Neuronal stem cell (in vitro differentiated cells): Measurements from ENCODE around the gene GADD45G. TPM values are rescaled to one million over a fixed set of nuclear protein-coding genes. Genes with fewer than 3 reads are reported as not detected.

Source experiments
- DNase-seq: peaks from one replicate; pipeline ENCODE4 v3.0.0-alpha.2; 2013; ENCODE audit warnings: low spot score
- H2AFZ ChIP-seq: one replicate; pipeline ENCODE4 v1.6.1; 2013; ENCODE audit warnings: mild to moderate bottlenecking, low read length, inconsistent platforms
- H2AK5ac ChIP-seq: 2 replicates; pipeline ENCODE4 v1.6.1; 2013; ENCODE audit warnings: low read depth, mild to moderate bottlenecking, inconsistent platforms, low read length, moderate library complexity, mixed read lengths
- H2BK120ac ChIP-seq: 2 replicates; pipeline ENCODE4 v1.6.1; 2013; ENCODE audit warnings: low read depth, mild to moderate bottlenecking, inconsistent platforms, low read length, moderate library complexity, mixed read lengths
- H2BK12ac ChIP-seq: one replicate; pipeline ENCODE4 v1.6.1; 2013; ENCODE audit warnings: low read length, inconsistent platforms
- H2BK15ac ChIP-seq: 2 replicates; pipeline ENCODE4 v1.6.1; 2013; ENCODE audit warnings: mild to moderate bottlenecking, low read length, inconsistent platforms, mixed read lengths
- H2BK5ac ChIP-seq: one replicate; pipeline ENCODE4 v1.6.1; 2013; ENCODE audit warnings: inconsistent platforms, mild to moderate bottlenecking, low read length, moderate library complexity
- H3K14ac ChIP-seq: one replicate; pipeline ENCODE4 v1.6.1; 2013; ENCODE audit warnings: low read length, inconsistent platforms
- H3K18ac ChIP-seq: 2 replicates; pipeline ENCODE4 v1.6.1; 2013; ENCODE audit warnings: low read length, inconsistent platforms
- H3K23ac ChIP-seq: 2 replicates; pipeline ENCODE4 v1.6.1; 2013; ENCODE audit warnings: low read depth, mild to moderate bottlenecking, mixed read lengths, low read length, inconsistent platforms; ENCODE audit not compliant: poor library complexity
- H3K27ac ChIP-seq: replicated peaks from 3 replicates; pipeline ENCODE4 v1.5.1; 2013; ENCODE audit warnings: low read length, inconsistent platforms
- H3K27me3 ChIP-seq, 3 experiments: 2 replicates each; pipeline ENCODE4 v1.6.1; 2013; ENCODE audit warnings: low read length in 3 of 3, mild to moderate bottlenecking in 2 of 3, inconsistent platforms in 1 of 3, low read depth in 1 of 3, mixed read lengths in 1 of 3, moderate library complexity in 1 of 3; ENCODE audit not compliant: control insufficient read depth in 3 of 3, insufficient read depth in 3 of 3
- H3K36me3 ChIP-seq, 2 donors: replicated peaks in 1 of 2; 2 replicates each; pipeline ENCODE4 v1.6.1; 2013; ENCODE audit warnings: low read length in 2 of 2; ENCODE audit not compliant: control insufficient read depth in 2 of 2, insufficient read depth in 2 of 2
- H3K4ac ChIP-seq: 2 replicates; pipeline ENCODE4 v1.6.1; 2013; ENCODE audit warnings: inconsistent platforms, mild to moderate bottlenecking, low read length, moderate library complexity
- H3K4me1 ChIP-seq, 2 donors: 1 replicate in 1 of 2; 2 replicates in 1 of 2; pipeline ENCODE4 v1.6.1; 2013; ENCODE audit warnings: low read length in 2 of 2, low read depth in 1 of 2; ENCODE audit not compliant: control insufficient read depth in 2 of 2, insufficient read depth in 1 of 2
- H3K4me2 ChIP-seq: one replicate; pipeline ENCODE4 v1.6.1; 2013; ENCODE audit warnings: mild to moderate bottlenecking, low read length, inconsistent platforms; ENCODE audit not compliant: insufficient read depth, poor library complexity, severe bottlenecking
- H3K4me3 ChIP-seq, 2 donors: 2 replicates each; pipeline ENCODE4 v1.5.1; 2013; ENCODE audit warnings: low read length in 2 of 2, mild to moderate bottlenecking in 2 of 2, inconsistent platforms in 1 of 2, moderate library complexity in 1 of 2
- H3K79me1 ChIP-seq: one replicate; pipeline ENCODE4 v1.6.1; 2013; ENCODE audit warnings: low read depth, mild to moderate bottlenecking, inconsistent platforms, low read length, moderate library complexity
- H3K9ac ChIP-seq: one replicate; pipeline ENCODE4 v1.6.1; 2013; ENCODE audit warnings: mild to moderate bottlenecking, low read depth, low read length, inconsistent platforms; ENCODE audit not compliant: poor library complexity
- H3K9me3 ChIP-seq, 2 donors: replicated peaks in 1 of 2; 2 replicates each; pipeline versions ENCODE3 to v1.6.1; 2013; ENCODE audit warnings: low read length in 2 of 2, mild to moderate bottlenecking in 2 of 2, inconsistent platforms in 1 of 2, low read depth in 1 of 2, mixed read lengths in 1 of 2, moderate library complexity in 1 of 2; ENCODE audit not compliant: control insufficient read depth in 2 of 2, insufficient read depth in 1 of 2
- H4K8ac ChIP-seq: one replicate; pipeline ENCODE4 v1.6.1; 2013; ENCODE audit warnings: low read depth, mild to moderate bottlenecking, inconsistent platforms, low read length, moderate library complexity
- H4K91ac ChIP-seq: one replicate; pipeline ENCODE4 v1.6.1; 2013; ENCODE audit warnings: low read length, low read depth, mild to moderate bottlenecking, inconsistent platforms; ENCODE audit not compliant: poor library complexity
- WGBS, 2 donors: extraction: QIAGEN DNeasy Blood & Tissue Kit; methylation state at CpG; one replicate each; pipeline ENCODE4 v1.1.7; 2013; ENCODE audit warnings: missing lambda C conversion rate in 2 of 2, mixed read lengths in 1 of 2; ENCODE audit not compliant: insufficient read length in 2 of 2, insufficient replicate concordance in 1 of 2; ENCODE audit errors: extremely low coverage in 2 of 2; 5-methylcytosine and 5-hydroxymethylcytosine counted together
- polyA plus RNA-seq, 2 experiments: library from polyadenylated mRNA; stranded (reverse); fragments of 200-250 nt; gene quantifications; one replicate each; pipeline ENCODE4 v1.2.3, GENCODE V29; 2013

The GADD45G gene, protein sequence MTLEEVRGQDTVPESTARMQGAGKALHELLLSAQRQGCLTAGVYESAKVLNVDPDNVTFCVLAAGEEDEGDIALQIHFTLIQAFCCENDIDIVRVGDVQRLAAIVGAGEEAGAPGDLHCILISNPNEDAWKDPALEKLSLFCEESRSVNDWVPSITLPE
- polyA plus RNA-seq (2013, experiment 1 of 2): 0.79 TPM
- polyA plus RNA-seq (2013, experiment 2 of 2): 0.61 TPM

DNA sequence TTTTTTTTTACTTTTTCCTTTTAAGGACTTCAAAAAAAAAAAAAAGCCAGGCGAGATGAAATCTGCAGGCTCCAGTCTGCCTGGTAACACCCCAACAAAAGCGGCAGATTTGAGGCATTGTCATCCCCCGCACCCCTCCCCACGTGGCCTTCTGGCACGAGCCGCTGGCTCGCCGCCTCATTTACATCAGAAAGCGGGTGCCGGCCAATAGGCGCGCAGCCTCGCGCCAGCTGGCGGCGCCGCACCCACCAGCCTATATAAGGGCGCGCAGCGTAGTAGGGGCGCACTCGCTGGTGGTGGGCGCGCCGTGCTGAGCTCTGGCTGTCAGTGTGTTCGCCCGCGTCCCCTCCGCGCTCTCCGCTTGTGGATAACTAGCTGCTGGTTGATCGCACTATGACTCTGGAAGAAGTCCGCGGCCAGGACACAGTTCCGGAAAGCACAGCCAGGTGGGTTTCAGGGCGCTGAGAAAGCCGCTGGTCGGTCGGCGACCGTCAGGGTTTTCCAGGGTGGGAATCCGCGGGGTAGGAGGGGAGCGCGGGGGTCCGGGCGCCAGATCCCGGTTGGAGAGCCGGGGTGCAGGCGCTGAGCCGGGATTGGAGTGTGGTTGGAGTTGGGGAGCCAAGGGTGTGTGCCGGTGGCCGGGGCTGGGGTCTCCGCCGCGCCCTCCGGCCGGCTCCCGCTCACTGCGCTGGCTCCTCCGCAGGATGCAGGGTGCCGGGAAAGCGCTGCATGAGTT is at the start of gene GADD45G:
TSS of gene GADD45G (plus strand) at position 284 of the 736 bp plus-strand sequence. CDS start at position 394, 110 bp downstream.
- peak within 1 kb of the TSS; percentile 86 for H3K14ac ChIP-seq
- peak within 1 kb of the TSS; percentile 70 to 78 for H3K4me3 ChIP-seq
- peak; percentile 90 for DNase-seq
- peak within 1 kb of the TSS; percentile 94 for H3K18ac ChIP-seq
- peaks cover 5 to 80% (median 23%) of the 10 kb centered on the region in 3 experiments for H3K27me3 ChIP-seq
- peak within 1 kb of the TSS; percentile 100 for H3K23ac ChIP-seq
- no peak within 1 kb of the TSS for H3K27ac ChIP-seq
- H2BK120ac ChIP-seq: no peak within 1 kb of the TSS
- H4K8ac ChIP-seq: no peak within 1 kb of the TSS
- H3K79me1 ChIP-seq: no peaks in the 10 kb centered on the region
- no peak within 1 kb of the TSS for H3K4ac ChIP-seq
- peak within 1 kb of the TSS; percentile 97 for H3K4me2 ChIP-seq
- H2BK15ac ChIP-seq: no peak within 1 kb of the TSS
- peaks cover 19 to 34% of the 10 kb centered on the region in 2 donors for H3K4me1 ChIP-seq
- peak within 1 kb of the TSS; percentile 25 for H2BK5ac ChIP-seq
- peak within 1 kb of the TSS; percentile 38 for H2AK5ac ChIP-seq
- peak within 1 kb of the TSS; percentile 74 for H2AFZ ChIP-seq
- H3K36me3 ChIP-seq: no peaks in the 10 kb centered on the region
- no peak within 1 kb of the TSS for H4K91ac ChIP-seq
- whole genome bisulfite sequencing, 2 donors: no CpG with 5 or more reads among the region's 63 CpGs
- H3K9ac ChIP-seq: peak within 1 kb of the TSS; percentile 97
- no peaks in the 10 kb centered on the region for H3K9me3 ChIP-seq
- no peak within 1 kb of the TSS for H2BK12ac ChIP-seq

DNA sequence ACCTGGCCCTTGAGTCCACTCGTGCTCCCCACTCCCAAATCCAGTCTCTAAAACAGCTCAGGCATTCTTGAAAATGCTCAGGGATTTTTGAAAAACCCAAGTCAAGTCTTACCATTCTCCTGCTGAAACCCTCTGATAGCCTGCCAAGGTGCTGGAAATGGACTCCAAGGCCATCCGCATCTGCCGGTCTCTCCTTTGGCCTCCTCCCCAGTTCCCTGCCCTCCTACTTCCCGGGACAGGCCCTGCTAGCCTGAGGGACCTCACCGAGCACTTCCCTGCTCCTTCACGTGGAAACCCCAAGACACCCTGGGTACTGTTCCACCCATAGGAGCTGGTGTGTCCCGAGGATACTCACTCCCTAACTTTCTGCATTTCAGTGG is 49.8 kb upstream of the GADD45G start:
- H3K27ac ChIP-seq: no peak overlapping the region
- no peak overlapping the region for H3K4ac ChIP-seq
- WGBS, 2 donors: no CpG with 5 or more reads among the region's 7 CpGs
- no peak for DNase-seq
- H3K23ac ChIP-seq: no peak overlapping the region
- H3K9ac ChIP-seq: no peak overlapping the region
- no peaks in the 10 kb centered on the region for H3K36me3 ChIP-seq
- H3K4me2 ChIP-seq: no peak overlapping the region
- H4K8ac ChIP-seq: no peak overlapping the region
- H3K18ac ChIP-seq: no peak overlapping the region
- H3K27me3 ChIP-seq: peaks cover 0 to 25% (median 0%) of the 10 kb centered on the region in 3 experiments
- H2AFZ ChIP-seq: no peak overlapping the region
- H2BK5ac ChIP-seq: peak overlapping the region; percentile 27
- H2BK12ac ChIP-seq: no peak overlapping the region
- no peak overlapping the region for H4K91ac ChIP-seq
- no peak overlapping the region for H3K4me3 ChIP-seq
- H2BK120ac ChIP-seq: no peak overlapping the region
- H2AK5ac ChIP-seq: no peak overlapping the region
- no peaks in the 10 kb centered on the region for H3K4me1 ChIP-seq
- no peaks in the 10 kb centered on the region for H3K9me3 ChIP-seq
- H2BK15ac ChIP-seq: no peak overlapping the region
- no peak overlapping the region for H3K14ac ChIP-seq
- no peaks in the 10 kb centered on the region for H3K79me1 ChIP-seq

DNA sequence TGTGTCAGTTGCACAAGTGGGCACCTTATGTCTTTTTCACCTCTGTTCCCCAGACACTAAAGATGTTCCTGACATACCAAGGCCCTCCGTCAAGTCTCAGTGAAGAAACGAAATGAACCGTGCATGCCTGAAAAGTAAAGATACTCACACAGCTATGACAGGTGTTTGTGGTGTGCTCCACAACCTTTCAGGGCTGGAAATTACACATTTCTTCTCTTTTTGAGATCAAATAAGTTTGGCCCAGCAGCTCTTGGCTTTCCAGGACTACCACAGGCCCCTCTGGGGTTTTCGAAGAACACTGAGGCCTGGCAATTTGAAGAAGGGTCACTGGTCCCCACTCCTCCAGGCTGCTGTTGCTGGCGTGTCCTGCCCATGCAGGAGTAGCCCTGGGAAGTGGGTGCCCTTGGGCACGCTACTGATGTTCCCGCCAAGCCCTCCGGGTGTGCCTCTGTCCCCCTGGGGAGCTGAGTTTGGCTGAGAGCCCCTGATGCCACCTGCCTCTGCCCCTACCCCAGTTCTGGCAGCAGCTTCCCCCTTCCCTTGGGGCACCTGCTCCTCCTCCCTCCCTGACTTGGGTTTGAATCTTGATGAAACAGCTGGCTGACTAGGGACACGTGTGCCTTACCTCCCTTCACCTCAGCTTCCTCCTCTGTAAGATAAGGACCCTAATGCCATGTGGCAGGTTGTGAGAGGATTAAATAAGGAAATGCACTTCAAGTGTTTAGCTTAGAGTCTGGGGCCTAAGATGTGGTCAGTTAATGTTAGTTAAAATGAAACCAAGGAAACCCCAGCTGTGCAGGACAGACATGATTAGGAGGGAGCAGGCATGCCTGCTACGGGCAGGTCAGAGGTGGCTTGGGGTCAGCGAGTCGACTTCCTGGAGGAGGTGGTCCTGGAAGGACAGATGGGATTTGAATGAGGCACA is 49.1 kb upstream of the GADD45G start:
- Histone ChIP-seq H3K14ac (no peak overlapping the region), H3K27ac (no peak overlapping the region), H2AFZ (no peak overlapping the region), H2BK15ac (peak overlapping the region; percentile 42), H3K79me1 (no peaks in the 10 kb centered on the region), H2BK5ac (peak overlapping the region; percentile 27), H2BK120ac (no peak overlapping the region), H3K4ac (no peak overlapping the region), H3K18ac (peak overlapping the region; percentile 17), H3K9me3 (no peaks in the 10 kb centered on the region), H3K9ac (peak overlapping the region; percentile 47), H2BK12ac (no peak overlapping the region), H4K8ac (no peak overlapping the region), H3K4me3 (no peak overlapping the region), H3K4me2 (no peak overlapping the region), H3K4me1 (no peaks in the 10 kb centered on the region), H3K27me3 (peaks cover 0 to 25% (median 0%) of the 10 kb centered on the region in 3 experiments), H3K23ac (no peak overlapping the region), H3K36me3 (no peaks in the 10 kb centered on the region), H4K91ac (no peak overlapping the region), H2AK5ac (peak overlapping the region; percentile 27)
- no peak for DNase-seq
- WGBS, 2 donors: no CpG with 5 or more reads among the region's 12 CpGs
